HepG2 (cell line): ENCODE results near the gene WDFY1. TPM values are rescaled to one million over a fixed set of nuclear protein-coding genes. Genes with fewer than 3 reads are reported as not detected.

Experiments
- BCL6 ChIP-seq: IDR thresholded peaks from 2 replicates; pipeline ENCODE4 v1.6.1; 2016; ENCODE audit warnings: missing genetic modification reagents, missing compliant biosample characterization
- HOXA5 ChIP-seq: sonication (generic); formaldehyde crosslinking; IDR thresholded peaks from 2 replicates; pipeline ENCODE4 v1.4.0; 2020; ENCODE audit warnings: missing genetic modification reagents
- MXI1 ChIP-seq: IDR thresholded peaks from 3 replicates; pipeline ENCODE4 v1.6.1; 2012; ENCODE audit warnings: low read depth, low read length, inconsistent platforms, borderline replicate concordance
- polyA plus RNA-seq, 8 experiments: library from polyadenylated mRNA; depleted of rRNA in 3 of 8; stranded (reverse) in 7 of 8; unstranded in 1 of 8; fragments of >200 nt; fragmentation: Illumina TruSeq in 4 of 8; extraction: Trizol in 4 of 8; gene quantifications; 2 replicates each; pipeline versions ENCODE4 v1.2.1 to v1.2.3, GENCODE V29; 2011 to 2016; ENCODE audit warnings: low read depth in 4 of 8, missing spikeins in 1 of 8, mixed read lengths in 1 of 8; ENCODE audit not compliant: insufficient read depth in 1 of 8
- total RNA-seq, 5 experiments: library from RNA; depleted of rRNA; stranded (reverse); fragments of >200 nt; fragmentation: Illumina TruSeq; extraction: Trizol; gene quantifications; 2 replicates each; pipeline ENCODE4 v1.2.3, GENCODE V29; 2016; ENCODE audit warnings: low read depth in 1 of 5
- TF ChIP-seq, protein P1 (sequence below), 2 experiments: sonication (generic) in 1 of 2; formaldehyde crosslinking in 1 of 2; IDR thresholded peaks; 2 replicates each; pipeline versions ENCODE4 v1.6.1 to v1.9.0; 2014 to 2022; ENCODE audit warnings: antibody characterized with exemption in 1 of 2, borderline replicate concordance in 1 of 2, inconsistent platforms in 1 of 2, low read depth in 1 of 2, missing genetic modification reagents in 1 of 2
- TF ChIP-seq, protein P2 (sequence below): sonication (generic); formaldehyde crosslinking; IDR thresholded peaks from 2 replicates; pipeline ENCODE4 v1.8.1; 2023; ENCODE audit warnings: missing genetic modification reagents, mild to moderate bottlenecking, borderline replicate concordance
- TF ChIP-seq, protein P3 (sequence below): sonication (generic); formaldehyde crosslinking; IDR thresholded peaks from 2 replicates; pipeline ENCODE4 v1.4.0; 2020; ENCODE audit warnings: missing genetic modification reagents, borderline replicate concordance
- TF ChIP-seq, protein P4 (sequence below), 2 experiments: sonication (generic) in 1 of 2; formaldehyde crosslinking in 1 of 2; IDR thresholded peaks; 2 replicates each; pipeline versions ENCODE4 v1.4.0 to v1.6.1; 2016 to 2020; ENCODE audit warnings: borderline replicate concordance in 1 of 2, low read depth in 1 of 2, mild to moderate bottlenecking in 1 of 2, missing genetic modification reagents in 1 of 2
- TF ChIP-seq, protein P5 (sequence below): sonication (generic); formaldehyde crosslinking; IDR thresholded peaks from 2 replicates; pipeline ENCODE4 v1.4.0; 2020; ENCODE audit warnings: missing genetic modification reagents

Gene WDFY1
- total and polyA plus RNA-seq, 2 of the 13 experiments (the other 11 are each of a cell fraction or from before 2014, with no cell fraction given) = 77.0 to 78.4 TPM

DNA sequence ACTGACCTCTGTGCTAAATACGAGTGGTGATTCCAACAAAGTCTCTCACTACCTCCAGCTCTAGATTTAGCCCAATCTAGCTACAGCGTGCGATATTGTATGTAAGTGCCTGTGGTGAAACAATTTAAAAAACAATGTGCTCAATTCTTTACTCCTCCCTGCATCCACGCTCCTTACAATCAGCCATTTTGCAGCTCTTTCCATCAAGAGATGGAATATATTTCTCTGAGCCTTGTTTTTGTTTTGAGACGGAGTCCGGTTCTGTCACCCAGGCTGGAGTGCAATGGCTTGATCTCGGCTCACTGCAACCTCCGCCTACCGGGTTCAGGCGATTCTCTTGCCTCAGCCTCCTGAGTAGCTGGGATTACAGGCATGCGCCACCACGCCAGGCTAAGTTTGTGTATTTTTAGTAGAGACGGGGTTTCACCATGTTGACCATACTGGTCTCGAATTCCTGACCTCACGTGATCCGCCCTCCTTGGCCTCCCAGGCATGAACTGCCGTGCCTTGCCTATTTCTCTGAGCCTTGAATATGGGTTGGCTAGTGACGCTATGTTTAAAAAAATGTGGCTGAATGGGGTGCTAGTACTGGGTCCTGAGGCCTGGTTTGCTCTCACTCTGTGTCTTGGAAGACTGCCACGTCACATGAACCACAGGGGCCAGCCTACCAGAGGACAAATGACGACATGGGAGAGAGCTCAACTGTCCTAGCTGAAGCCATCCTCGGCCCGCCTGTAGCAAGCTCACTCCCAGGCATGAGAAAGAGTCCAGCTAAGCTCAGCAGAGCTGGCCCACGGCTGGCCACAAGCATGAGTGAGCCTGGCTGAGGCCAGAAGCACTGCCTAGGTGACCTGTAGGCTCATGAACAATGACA, 14.8 kb downstream of the WDFY1 start (continued):
- TF ChIP-seq, protein P1, sequence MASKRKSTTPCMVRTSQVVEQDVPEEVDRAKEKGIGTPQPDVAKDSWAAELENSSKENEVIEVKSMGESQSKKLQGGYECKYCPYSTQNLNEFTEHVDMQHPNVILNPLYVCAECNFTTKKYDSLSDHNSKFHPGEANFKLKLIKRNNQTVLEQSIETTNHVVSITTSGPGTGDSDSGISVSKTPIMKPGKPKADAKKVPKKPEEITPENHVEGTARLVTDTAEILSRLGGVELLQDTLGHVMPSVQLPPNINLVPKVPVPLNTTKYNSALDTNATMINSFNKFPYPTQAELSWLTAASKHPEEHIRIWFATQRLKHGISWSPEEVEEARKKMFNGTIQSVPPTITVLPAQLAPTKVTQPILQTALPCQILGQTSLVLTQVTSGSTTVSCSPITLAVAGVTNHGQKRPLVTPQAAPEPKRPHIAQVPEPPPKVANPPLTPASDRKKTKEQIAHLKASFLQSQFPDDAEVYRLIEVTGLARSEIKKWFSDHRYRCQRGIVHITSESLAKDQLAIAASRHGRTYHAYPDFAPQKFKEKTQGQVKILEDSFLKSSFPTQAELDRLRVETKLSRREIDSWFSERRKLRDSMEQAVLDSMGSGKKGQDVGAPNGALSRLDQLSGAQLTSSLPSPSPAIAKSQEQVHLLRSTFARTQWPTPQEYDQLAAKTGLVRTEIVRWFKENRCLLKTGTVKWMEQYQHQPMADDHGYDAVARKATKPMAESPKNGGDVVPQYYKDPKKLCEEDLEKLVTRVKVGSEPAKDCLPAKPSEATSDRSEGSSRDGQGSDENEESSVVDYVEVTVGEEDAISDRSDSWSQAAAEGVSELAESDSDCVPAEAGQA (IDR thresholded peaks at IDR 0.05; ENCODE audit: low read depth) = peak; percentile 75
- TF ChIP-seq, protein P1 (CRISPR knock-in tag; IDR thresholded peaks at IDR 0.05; ENCODE audit: borderline replicate concordance) = no peak
- peak; percentile 3; the same call in 1 of the 2 replicates for TF ChIP-seq BCL6
- TF ChIP-seq, protein P2, sequence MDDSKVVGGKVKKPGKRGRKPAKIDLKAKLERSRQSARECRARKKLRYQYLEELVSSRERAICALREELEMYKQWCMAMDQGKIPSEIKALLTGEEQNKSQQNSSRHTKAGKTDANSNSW (CRISPR knock-in tag) = no peak
- TF ChIP-seq, protein P3, sequence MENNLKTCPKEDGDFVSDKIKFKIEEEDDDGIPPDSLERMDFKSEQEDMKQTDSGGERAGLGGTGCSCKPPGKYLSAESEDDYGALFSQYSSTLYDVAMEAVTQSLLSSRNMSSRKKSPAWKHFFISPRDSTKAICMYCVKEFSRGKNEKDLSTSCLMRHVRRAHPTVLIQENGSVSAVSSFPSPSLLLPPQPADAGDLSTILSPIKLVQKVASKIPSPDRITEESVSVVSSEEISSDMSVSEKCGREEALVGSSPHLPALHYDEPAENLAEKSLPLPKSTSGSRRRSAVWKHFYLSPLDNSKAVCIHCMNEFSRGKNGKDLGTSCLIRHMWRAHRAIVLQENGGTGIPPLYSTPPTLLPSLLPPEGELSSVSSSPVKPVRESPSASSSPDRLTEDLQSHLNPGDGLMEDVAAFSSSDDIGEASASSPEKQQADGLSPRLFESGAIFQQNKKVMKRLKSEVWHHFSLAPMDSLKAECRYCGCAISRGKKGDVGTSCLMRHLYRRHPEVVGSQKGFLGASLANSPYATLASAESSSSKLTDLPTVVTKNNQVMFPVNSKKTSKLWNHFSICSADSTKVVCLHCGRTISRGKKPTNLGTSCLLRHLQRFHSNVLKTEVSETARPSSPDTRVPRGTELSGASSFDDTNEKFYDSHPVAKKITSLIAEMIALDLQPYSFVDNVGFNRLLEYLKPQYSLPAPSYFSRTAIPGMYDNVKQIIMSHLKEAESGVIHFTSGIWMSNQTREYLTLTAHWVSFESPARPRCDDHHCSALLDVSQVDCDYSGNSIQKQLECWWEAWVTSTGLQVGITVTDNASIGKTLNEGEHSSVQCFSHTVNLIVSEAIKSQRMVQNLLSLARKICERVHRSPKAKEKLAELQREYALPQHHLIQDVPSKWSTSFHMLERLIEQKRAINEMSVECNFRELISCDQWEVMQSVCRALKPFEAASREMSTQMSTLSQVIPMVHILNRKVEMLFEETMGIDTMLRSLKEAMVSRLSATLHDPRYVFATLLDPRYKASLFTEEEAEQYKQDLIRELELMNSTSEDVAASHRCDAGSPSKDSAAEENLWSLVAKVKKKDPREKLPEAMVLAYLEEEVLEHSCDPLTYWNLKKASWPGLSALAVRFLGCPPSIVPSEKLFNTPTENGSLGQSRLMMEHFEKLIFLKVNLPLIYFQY (CRISPR knock-in tag) = peak; percentile 55
- peak; percentile 60; the same call in 1 of the 3 replicates for TF ChIP-seq MXI1
- TF ChIP-seq HOXA5 = peak; percentile 82
- TF ChIP-seq, protein P4, sequence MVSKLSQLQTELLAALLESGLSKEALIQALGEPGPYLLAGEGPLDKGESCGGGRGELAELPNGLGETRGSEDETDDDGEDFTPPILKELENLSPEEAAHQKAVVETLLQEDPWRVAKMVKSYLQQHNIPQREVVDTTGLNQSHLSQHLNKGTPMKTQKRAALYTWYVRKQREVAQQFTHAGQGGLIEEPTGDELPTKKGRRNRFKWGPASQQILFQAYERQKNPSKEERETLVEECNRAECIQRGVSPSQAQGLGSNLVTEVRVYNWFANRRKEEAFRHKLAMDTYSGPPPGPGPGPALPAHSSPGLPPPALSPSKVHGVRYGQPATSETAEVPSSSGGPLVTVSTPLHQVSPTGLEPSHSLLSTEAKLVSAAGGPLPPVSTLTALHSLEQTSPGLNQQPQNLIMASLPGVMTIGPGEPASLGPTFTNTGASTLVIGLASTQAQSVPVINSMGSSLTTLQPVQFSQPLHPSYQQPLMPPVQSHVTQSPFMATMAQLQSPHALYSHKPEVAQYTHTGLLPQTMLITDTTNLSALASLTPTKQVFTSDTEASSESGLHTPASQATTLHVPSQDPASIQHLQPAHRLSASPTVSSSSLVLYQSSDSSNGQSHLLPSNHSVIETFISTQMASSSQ (IDR thresholded peaks at IDR 0.05; ENCODE audit: low read depth) = 0 out of 2 replicates have a peak, but pooled peaks have one; percentile 38
- TF ChIP-seq, protein P4 (CRISPR knock-in tag; IDR thresholded peaks at IDR 0.05; ENCODE audit: borderline replicate concordance) = no peak; the same call in 1 of the 2 replicates
- TF ChIP-seq, protein P5, sequence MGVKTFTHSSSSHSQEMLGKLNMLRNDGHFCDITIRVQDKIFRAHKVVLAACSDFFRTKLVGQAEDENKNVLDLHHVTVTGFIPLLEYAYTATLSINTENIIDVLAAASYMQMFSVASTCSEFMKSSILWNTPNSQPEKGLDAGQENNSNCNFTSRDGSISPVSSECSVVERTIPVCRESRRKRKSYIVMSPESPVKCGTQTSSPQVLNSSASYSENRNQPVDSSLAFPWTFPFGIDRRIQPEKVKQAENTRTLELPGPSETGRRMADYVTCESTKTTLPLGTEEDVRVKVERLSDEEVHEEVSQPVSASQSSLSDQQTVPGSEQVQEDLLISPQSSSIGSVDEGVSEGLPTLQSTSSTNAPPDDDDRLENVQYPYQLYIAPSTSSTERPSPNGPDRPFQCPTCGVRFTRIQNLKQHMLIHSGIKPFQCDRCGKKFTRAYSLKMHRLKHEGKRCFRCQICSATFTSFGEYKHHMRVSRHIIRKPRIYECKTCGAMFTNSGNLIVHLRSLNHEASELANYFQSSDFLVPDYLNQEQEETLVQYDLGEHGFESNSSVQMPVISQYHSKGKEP = 0 out of 2 replicates have a peak, but pooled peaks have one; percentile 43
